ENCODE measurements around the gene MYH14. TPM values are rescaled to one million over a fixed set of nuclear protein-coding genes. Genes with fewer than 3 reads are reported as not detected.

The MYH14 gene
- total and polyA plus RNA-seq, 2 of the 13 experiments (the other 11 are each of a cell fraction or from before 2014, with no cell fraction given): 5.5 to 5.8 TPM

DNA sequence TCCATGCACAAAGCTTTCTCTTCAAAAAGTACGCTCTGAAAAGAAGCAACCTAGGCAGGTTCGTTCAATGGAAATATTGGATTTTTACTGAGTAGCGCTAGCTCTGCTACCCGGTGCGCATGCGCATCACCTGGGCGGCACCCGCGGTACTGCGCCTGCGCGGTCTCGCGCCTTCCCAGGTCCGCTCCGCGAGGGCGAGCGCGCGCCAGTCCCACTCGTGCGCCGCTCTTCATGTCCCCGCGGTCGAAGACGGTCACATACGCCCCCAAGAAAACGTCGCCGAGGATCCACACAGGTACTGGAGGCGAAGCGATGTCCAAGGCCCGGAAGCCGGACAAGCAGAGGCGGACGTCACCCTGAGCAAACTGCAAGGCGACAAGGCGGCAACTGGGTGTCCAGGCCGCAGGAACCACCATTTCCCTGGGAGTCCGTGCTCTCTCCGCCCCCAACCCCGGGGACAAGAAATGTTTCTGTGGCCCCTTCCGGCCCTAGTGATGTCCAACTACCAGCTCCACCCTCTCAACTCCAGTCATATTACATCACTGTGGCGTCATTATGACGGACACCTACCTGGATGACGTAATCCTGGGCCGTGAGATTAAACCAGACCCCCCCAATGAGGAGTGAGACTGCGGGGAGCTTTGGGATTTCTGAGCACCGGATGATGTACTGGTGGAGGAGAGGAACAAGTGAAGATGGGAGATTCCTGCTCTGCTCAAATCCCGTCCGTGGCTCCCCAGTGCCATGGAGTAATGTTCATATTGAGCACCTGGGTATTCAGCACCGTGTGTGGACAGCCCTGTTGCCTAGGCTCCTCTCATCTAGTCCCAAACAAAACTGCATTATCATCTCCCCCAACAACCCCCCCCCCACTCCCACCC is 130.6 kb downstream of the MYH14 start (continued):
- TF ChIP-seq ZNF576 (CRISPR knock-in tag; IDR thresholded peaks at IDR 0.05): peak; percentile 48; the same call in 1 of the 2 replicates
- peak; percentile 90 for TF ChIP-seq ZNF879 (CRISPR knock-in tag; IDR thresholded peaks at IDR 0.05)
- TF ChIP-seq AKNA (CRISPR knock-in tag; IDR thresholded peaks at IDR 0.05; ENCODE audit: borderline replicate concordance): peak; percentile 91
- TF ChIP-seq, protein P1, sequence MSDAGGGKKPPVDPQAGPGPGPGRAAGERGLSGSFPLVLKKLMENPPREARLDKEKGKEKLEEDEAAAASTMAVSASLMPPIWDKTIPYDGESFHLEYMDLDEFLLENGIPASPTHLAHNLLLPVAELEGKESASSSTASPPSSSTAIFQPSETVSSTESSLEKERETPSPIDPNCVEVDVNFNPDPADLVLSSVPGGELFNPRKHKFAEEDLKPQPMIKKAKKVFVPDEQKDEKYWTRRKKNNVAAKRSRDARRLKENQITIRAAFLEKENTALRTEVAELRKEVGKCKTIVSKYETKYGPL (CRISPR knock-in tag; IDR thresholded peaks at IDR 0.05): peak; percentile 80
- no peak for TF ChIP-seq EP300 (IDR thresholded peaks at IDR 0.05; ENCODE audit: low read depth in 2 of 2, low read length in 2 of 2)
- TF ChIP-seq EP300 (CRISPR knock-in tag; IDR thresholded peaks at IDR 0.05; ENCODE audit: borderline replicate concordance): no peak
- TF ChIP-seq TP53 (CRISPR knock-in tag; conservative IDR thresholded peaks at IDR 0.05): 0 out of 2 replicates have a peak, but pooled peaks have one; percentile 45
- TF ChIP-seq, protein P2, sequence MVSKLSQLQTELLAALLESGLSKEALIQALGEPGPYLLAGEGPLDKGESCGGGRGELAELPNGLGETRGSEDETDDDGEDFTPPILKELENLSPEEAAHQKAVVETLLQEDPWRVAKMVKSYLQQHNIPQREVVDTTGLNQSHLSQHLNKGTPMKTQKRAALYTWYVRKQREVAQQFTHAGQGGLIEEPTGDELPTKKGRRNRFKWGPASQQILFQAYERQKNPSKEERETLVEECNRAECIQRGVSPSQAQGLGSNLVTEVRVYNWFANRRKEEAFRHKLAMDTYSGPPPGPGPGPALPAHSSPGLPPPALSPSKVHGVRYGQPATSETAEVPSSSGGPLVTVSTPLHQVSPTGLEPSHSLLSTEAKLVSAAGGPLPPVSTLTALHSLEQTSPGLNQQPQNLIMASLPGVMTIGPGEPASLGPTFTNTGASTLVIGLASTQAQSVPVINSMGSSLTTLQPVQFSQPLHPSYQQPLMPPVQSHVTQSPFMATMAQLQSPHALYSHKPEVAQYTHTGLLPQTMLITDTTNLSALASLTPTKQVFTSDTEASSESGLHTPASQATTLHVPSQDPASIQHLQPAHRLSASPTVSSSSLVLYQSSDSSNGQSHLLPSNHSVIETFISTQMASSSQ (IDR thresholded peaks at IDR 0.05; ENCODE audit: low read depth): no peak
- TF ChIP-seq, protein P2 (CRISPR knock-in tag; IDR thresholded peaks at IDR 0.05; ENCODE audit: borderline replicate concordance): peak; percentile 40; the same call in 1 of the 2 replicates
- TF ChIP-seq ZNF597 (CRISPR knock-in tag; IDR thresholded peaks at IDR 0.05): 0 out of 2 replicates have a peak, but pooled peaks have one; percentile 66
- peak; percentile 82 for TF ChIP-seq ERF (CRISPR knock-in tag; IDR thresholded peaks at IDR 0.05)
- TF ChIP-seq ZBTB42 (CRISPR knock-in tag; IDR thresholded peaks at IDR 0.05): 0 out of 2 replicates have a peak, but pooled peaks have one; percentile 51
- TF ChIP-seq ZNF180 (CRISPR knock-in tag; IDR thresholded peaks at IDR 0.05; ENCODE audit: borderline replicate concordance, low read depth): 0 out of 2 replicates have a peak, but pooled peaks have one; percentile 54
- TF ChIP-seq ZNF672 (CRISPR knock-in tag; IDR thresholded peaks at IDR 0.05): no peak
- TF ChIP-seq MXD3 (CRISPR knock-in tag; IDR thresholded peaks at IDR 0.05): 0 out of 2 replicates have a peak, but pooled peaks have one; percentile 39
- TF ChIP-seq ZNF839 (CRISPR knock-in tag; IDR thresholded peaks at IDR 0.05; ENCODE audit: borderline replicate concordance): no peak
